Hypothalamus (tissue), 51 donors: ENCODE data around the gene CHMP6.

ENCODE experiments used
- DNase-seq, 51 donors: peaks; one replicate each; lab custom pipeline; 2025; lab: John Stamatoyannopoulos, UW

CHMP6 gene

DNA sequence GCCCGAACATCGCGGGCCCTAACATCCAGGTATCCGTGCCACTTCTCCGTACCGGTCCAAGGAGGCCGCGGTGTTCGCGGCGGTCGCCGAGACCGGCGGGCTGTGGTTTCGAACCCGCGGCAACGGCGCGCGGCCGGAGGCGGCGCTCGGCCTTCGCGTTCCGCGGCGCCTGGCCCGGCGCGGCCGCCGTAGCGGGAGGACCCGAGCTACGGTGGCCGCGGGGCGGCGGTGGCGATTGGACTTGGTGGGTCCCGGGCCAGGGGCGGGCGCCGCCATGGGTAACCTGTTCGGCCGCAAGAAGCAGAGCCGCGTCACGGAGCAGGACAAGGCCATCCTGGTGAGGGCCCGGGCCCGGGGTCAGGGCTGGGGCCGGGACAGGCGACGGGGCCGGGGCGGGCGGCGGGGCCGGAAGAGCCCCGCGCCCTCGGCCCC is at the start of gene CHMP6:
CHMP6 (plus strand) TSS at position 197 of the 432 bp plus-strand sequence; CDS start at position 275, 78 bp downstream.
- DNase-seq = peak in 40 of 51 donors; percentile 26 to 78 (median 53)

GRCh38 chr17:80942423-80943345 is 49.0 kb upstream of the CHMP6 start:
- DNase-seq = peak in 48 of 51 donors; percentile 7 to 90 (median 75)

GRCh38 chr17:80943346-80944145 is 48.1 kb upstream of the CHMP6 start:
- no peak for DNase-seq

- no peak for DNase-seq
Observed at GRCh38 chr17:80944326-80944725, 47.3 kb upstream of the CHMP6 start.

- DNase-seq = no peak
Observed at GRCh38 chr17:80945736-80946135, 45.9 kb upstream of the CHMP6 start.

GRCh38 chr17:80946449-80946848 is 45.2 kb upstream of the CHMP6 start:
- no peak for DNase-seq

DNA sequence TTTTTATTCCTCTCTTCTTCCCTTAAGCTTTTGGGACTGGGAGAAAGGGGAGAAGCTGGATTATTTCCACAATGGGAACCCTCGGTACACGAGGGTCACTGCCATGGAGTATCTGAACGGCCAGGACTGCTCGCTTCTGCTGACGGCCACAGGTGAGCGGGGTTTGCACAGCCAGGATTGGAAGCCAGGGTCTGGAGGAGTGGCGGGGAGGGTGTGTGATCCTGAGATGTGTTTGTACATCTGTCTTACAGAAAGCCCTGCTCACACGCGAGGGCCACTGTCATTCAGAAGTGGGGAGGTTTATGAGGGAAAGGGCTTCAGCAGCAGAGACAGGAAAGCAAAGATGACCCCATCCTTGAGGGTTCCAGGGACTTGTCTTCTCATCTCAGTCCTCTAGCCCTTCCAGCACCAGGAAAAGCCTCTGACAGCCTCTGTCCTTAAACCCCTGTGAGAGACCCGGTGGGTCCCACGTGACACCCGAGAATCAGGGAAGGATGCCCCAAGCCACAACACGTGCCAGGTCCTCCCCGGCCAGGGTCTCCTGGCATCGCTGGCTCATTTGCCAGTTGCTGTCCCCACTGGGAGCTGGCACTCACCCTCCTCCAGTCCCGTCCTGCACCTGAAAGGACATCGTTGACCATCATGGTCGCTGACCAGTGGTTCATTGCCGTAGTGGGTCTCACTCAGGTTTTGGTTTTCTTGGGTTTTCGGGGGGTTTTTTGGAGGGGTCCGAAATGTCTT is 44.3 kb upstream of the CHMP6 start:
- DNase-seq = no peak

DNA sequence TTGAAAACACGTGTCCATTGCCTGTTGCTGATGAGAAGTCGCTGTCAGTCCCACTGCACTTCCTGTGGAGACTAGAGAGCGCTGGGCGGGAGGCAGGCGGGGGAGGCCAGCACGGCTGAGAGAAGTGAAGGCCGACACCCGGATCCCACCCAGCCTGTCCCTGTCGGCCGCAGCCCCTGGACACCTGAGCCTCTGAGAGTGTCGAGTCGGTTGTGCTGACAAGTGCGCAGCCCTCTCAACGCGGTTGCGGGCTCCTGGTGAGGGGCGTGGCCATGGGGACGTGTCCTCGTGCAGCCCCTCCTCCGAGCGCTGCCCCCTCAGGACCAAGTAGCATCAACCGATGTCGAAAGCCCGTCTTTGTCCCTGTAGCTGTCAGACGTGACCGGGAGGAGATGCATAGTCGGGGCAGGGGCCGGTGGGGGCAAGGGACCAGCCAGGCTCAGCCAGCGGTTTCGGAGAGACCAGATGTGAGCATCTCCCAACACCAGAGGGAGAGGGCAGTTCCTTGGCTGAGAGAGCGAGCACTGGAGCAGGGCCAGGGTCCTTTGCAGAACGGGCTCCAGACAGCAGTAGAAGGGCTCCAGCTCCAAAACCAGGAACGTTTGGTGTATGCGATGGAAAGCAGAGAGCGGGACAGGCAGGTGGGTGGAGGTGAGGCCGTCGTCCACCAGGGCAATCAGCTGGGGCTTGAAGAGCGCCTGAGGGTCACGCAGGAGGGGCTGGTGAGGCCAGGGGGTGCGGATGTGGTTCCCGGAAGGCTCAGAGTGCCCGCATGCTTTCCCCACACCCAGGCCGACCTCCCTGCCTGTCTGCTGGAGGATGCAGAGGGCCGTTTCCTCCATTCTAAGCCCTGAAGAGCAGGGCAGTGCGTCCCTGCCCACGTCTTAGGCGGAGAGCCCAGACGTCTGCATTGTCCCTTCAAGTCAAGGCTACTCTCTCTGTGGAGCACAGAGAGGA is 43.3 kb upstream of the CHMP6 start:
- DNase-seq = no peak

GRCh38 chr17:80948976-80949450 is 42.6 kb upstream of the CHMP6 start:
- DNase-seq = no peak

- no peak for DNase-seq
Observed at GRCh38 chr17:80949451-80950421, 41.9 kb upstream of the CHMP6 start.

DNA sequence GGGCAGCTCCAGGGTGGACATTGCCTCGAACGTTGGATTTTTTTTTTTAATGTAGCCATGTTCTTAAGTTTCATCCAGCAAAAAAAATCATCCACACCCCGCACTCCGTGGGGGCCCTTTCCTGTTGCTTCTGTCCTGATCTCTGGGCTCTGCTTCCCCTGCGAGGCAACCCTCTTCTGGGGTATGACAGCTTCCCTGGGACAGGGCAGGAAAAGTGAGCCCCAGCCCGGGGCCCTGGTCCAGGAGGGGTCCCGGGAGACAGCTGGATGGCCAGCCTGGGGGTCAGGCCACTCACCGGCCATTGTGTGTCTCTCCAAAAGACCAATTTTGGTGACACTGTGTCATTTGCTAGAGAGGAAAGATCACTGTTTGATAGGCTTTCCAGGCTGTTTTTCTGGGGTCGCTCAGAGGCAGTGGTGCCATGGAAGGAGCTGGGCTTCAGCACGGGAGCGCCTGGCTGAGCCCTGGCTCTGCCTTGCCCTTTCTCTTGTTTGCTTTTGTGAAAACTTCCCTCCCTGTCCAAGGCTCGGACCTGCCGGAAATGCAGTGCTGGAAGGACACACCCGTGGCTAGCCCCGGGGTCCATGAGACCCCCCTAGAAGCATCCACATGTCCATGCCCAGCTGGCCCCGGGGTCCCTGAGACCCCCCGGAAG is 41.0 kb upstream of the CHMP6 start:
- DNase-seq = no peak

- no peak for DNase-seq
Observed at GRCh38 chr17:80951121-80952090, 40.2 kb upstream of the CHMP6 start.

- DNase-seq = no peak
Observed at GRCh38 chr17:80952291-80952690, 39.4 kb upstream of the CHMP6 start.

DNA sequence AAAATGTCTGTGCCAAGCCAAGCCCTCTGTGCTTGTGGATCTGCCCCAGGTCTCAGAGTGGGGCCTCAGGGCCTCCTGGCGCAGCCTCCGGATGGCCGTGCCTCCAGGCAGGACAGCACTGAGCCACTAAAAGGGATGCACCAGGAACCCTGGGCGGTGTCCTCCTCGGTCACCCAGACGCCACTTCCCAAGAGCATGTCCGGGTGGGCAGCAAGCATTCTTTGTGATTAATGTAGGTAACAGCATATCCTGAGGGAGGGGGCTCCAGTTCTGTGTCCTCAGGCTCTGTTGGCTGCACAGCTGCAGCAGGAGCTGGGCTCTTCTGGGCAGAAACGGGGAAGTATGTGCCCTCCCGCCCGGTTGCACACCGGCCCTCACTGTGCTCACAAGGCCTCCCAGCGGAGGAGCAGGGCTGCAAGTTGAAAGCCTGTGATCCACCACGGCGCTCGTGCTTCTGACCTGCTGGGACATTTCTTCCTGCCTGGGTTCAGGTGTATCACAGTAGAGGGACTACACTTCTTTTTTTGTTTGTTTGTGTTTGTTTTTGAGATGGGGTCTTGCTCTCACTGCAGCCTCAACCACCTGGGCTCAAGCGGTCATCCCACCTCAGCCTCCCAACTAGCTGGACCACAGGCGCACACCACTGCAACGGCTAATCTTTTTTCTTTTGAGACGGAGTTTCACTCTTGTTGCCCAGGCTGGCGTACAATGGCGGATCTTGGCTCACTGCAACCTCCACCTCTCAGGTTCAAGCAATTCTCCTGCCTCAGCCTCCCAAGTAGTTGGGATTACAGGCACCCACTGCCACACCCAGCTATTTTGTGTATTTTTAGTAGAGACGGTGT is 37.9 kb upstream of the CHMP6 start:
- no peak for DNase-seq

- no peak for DNase-seq
Observed at GRCh38 chr17:80955078-80955477, 36.6 kb upstream of the CHMP6 start.
